Esophagus muscularis mucosa (tissue), 4 donors: Measurements from ENCODE around the gene LMBR1L.
"Not testable (repeated sequence)": the region's sequence is repeated elsewhere in the genome, so short reads cannot be mapped to it uniquely, and the experiment has no call there.

Experiments
- EP300 ChIP-seq: sonication (generic); formaldehyde crosslinking; IDR thresholded peaks from one replicate; pipeline ENCODE4 v1.6.1; 2017; ENCODE audit warnings: antibody characterized with exemption
- POLR2A ChIP-seq: fragments of 450-650 bp; IDR thresholded peaks from one replicate; pipeline ENCODE4 v1.6.1; 2017; ENCODE audit warnings: antibody characterized with exemption, moderate library complexity, mild to moderate bottlenecking, low read depth
- TF ChIP-seq, protein P1 (sequence below), 3 experiments: fragments of 200-600 bp in 2 of 3; fragments of 450-650 bp in 1 of 3; sonication (generic) in 2 of 3; IDR thresholded peaks; one replicate each; pipeline ENCODE4 v1.5.1; 2017 to 2019; ENCODE audit warnings: antibody characterized with exemption in 3 of 3, mild to moderate bottlenecking in 2 of 3, moderate library complexity in 1 of 3

DNA sequence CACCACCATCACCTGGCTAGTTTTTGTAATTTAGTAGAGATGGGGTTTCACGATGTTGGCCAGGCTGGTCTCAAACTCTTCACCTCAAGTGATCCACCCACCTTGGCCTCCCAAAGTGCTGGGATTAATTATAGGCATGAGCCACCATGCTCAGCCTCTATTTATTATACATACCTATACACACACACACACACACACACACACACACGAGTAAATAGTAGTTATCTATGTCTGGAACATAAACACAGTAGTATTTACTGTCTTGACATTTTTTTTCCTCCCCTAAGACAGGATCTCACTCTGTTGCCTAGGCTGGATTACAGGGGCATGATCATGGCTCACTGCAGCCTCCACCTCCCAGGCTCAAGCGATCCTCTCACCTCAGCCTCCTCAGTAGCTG is 26.4 kb upstream of the LMBR1L start:
- not testable (repeated sequence) for TF ChIP-seq POLR2A, EP300
- TF ChIP-seq, protein P1, sequence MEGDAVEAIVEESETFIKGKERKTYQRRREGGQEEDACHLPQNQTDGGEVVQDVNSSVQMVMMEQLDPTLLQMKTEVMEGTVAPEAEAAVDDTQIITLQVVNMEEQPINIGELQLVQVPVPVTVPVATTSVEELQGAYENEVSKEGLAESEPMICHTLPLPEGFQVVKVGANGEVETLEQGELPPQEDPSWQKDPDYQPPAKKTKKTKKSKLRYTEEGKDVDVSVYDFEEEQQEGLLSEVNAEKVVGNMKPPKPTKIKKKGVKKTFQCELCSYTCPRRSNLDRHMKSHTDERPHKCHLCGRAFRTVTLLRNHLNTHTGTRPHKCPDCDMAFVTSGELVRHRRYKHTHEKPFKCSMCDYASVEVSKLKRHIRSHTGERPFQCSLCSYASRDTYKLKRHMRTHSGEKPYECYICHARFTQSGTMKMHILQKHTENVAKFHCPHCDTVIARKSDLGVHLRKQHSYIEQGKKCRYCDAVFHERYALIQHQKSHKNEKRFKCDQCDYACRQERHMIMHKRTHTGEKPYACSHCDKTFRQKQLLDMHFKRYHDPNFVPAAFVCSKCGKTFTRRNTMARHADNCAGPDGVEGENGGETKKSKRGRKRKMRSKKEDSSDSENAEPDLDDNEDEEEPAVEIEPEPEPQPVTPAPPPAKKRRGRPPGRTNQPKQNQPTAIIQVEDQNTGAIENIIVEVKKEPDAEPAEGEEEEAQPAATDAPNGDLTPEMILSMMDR (IDR thresholded peaks at IDR 0.05): not testable (repeated sequence)
